GM12878 (cell line): Measurements from ENCODE around the gene PREX1. TPM values are rescaled to one million over a fixed set of nuclear protein-coding genes. Genes with fewer than 3 reads are reported as not detected.

Source experiments
- ATAC-seq: fragments of 200-7000 bp; cut with Tn5 transposase; 3 replicates; pipeline ENCODE4 v1.9.1; 2020; ENCODE audit warnings: mild to moderate bottlenecking, moderate library complexity
- BruUV-seq: library from RNA; stranded (reverse); fragments of 400-500 nt; replicated peaks from 2 replicates; lab custom pipeline; 2021; lab: Mats Ljungman, UMichigan
- CTCF ChIA-PET: fragments of 300-600 bp; sonication (Branson Sonifier 250); formaldehyde crosslinking; extraction: SDS; loops from one replicate; lab custom pipeline; 2021; ENCODE audit warnings: inconsistent platforms; lab: Yijun Ruan, JAX
- POLR2A ChIA-PET: fragments of 350-600 bp; formaldehyde crosslinking; extraction: SDS; loops from one replicate; lab custom pipeline; 2021; ENCODE audit warnings: inconsistent platforms; lab: Charles Lee
- RAD21 ChIA-PET: fragments of 300-600 bp; sonication (Branson Sonifier 250); formaldehyde crosslinking; loops from one replicate; lab custom pipeline; 2023; ENCODE audit warnings: antibody characterized with exemption; ENCODE audit not compliant: unreplicated experiment; lab: Charles Lee
- SMC1A ChIA-PET: fragments of 300-600 bp; sonication (Branson Sonifier 250); formaldehyde crosslinking; loops from one replicate; lab custom pipeline; 2023; ENCODE audit not compliant: unreplicated experiment, uncharacterized antibody; lab: Charles Lee
- DNase-seq: peaks from one replicate; pipeline ENCODE4 v3.0.0-alpha.2; 2011; ENCODE audit warnings: low read depth, low spot score
- FAIRE-seq: peaks from 3 replicates; lab custom pipeline; 2011; peaks lifted over from hg19 to GRCh38; lab: Jason Lieb, UNC
- H2AFZ ChIP-seq: 2 replicates; pipeline ENCODE4 v1.6.0; 2011; ENCODE audit warnings: low read depth, low read length, control low read depth; ENCODE audit not compliant: control insufficient read depth
- H3K27ac ChIP-seq: 2 replicates; pipeline ENCODE4 v1.5.1; 2011; ENCODE audit warnings: control low read depth; ENCODE audit not compliant: control insufficient read depth, insufficient read depth
- H3K27me3 ChIP-seq, 2 experiments: replicated peaks in 1 of 2; 2 replicates each; pipeline versions ENCODE4 v1.6.0 to v1.6.1; 2011; ENCODE audit warnings: low read length in 1 of 2; ENCODE audit not compliant: control insufficient read depth in 2 of 2, insufficient read depth in 2 of 2
- H3K36me3 ChIP-seq, 2 experiments: 2 replicates each; pipeline ENCODE4 v1.5.1; 2011; ENCODE audit warnings: low read length in 1 of 2; ENCODE audit not compliant: control insufficient read depth in 2 of 2, insufficient read depth in 2 of 2
- H3K4me1 ChIP-seq: 2 replicates; pipeline ENCODE4 v1.6.1; 2011; ENCODE audit warnings: mild to moderate bottlenecking, low read length, moderate library complexity, mixed read lengths; ENCODE audit not compliant: control insufficient read depth, insufficient read depth
- H3K4me2 ChIP-seq: 2 replicates; pipeline ENCODE4 v1.6.0; 2011; ENCODE audit warnings: control low read depth; ENCODE audit not compliant: control insufficient read depth, insufficient read depth
- H3K4me3 ChIP-seq: fragments of 200-600 bp; sonication (generic); 2 replicates; pipeline ENCODE4 v1.5.1; 2016
- H3K79me2 ChIP-seq: 2 replicates; pipeline ENCODE4 v1.6.0; 2011; ENCODE audit warnings: low read length; ENCODE audit not compliant: control insufficient read depth, insufficient read depth
- H3K9ac ChIP-seq: 2 replicates; pipeline ENCODE4 v1.8.0; 2011; ENCODE audit warnings: low read length, control low read depth, mixed read lengths; ENCODE audit not compliant: control insufficient read depth, insufficient read depth
- H3K9me3 ChIP-seq: replicated peaks from 3 replicates; pipeline ENCODE4 v1.5.1; 2011; ENCODE audit warnings: mild to moderate bottlenecking, low read length; ENCODE audit not compliant: control insufficient read depth, insufficient read depth
- H4K20me1 ChIP-seq: 2 replicates; pipeline ENCODE4 v1.6.0; 2011; ENCODE audit not compliant: control insufficient read depth, insufficient read depth
- MYB ChIP-seq: fragments of 150-350 bp; IDR thresholded peaks from 2 replicates; pipeline ENCODE4 v1.6.1; 2014; ENCODE audit warnings: mild to moderate bottlenecking, low read depth, low read length, borderline replicate concordance
- NBN ChIP-seq: fragments of 450-650 bp; IDR thresholded peaks from 2 replicates; pipeline ENCODE4 v1.6.1; 2016
- WGBS: methylation state at CpG from one replicate; pipeline ENCODE4 v1.1.6; 2016; ENCODE audit warnings: low lambda C conversion rate; ENCODE audit not compliant: insufficient replicate concordance, insufficient coverage; ENCODE audit errors: missing lambda C conversion rate; 5-methylcytosine and 5-hydroxymethylcytosine counted together
- in situ Hi-C: fragments of 300-500 bp; cut with MboI; formaldehyde crosslinking; loops from 9 replicates; pipeline ENCODE4 v1.14.3; 2018; ENCODE audit warnings: mixed read lengths
- intact Hi-C: fragments of 100-400 bp; cut with micrococcal nuclease; formaldehyde crosslinking; loops from one replicate; pipeline ENCODE4 v1.14.2; 2022; ENCODE audit not compliant: unreplicated experiment
- polyA plus RNA-seq, 11 experiments: library from polyadenylated mRNA; depleted of rRNA in 4 of 11; unstranded in 6 of 11; stranded (reverse) in 5 of 11; fragments of >200 nt; fragmentation: Nextera tagmentation in 4 of 11; fragmentation: Illumina TruSeq in 1 of 11; extraction: Ambion mirVana in 4 of 11; extraction: Trizol in 1 of 11; gene quantifications; 1 replicate in 1 of 11; 2 replicates in 10 of 11; pipeline versions ENCODE4 v1.2.1 to v1.2.3, GENCODE V29; 2011 to 2016; ENCODE audit warnings: inconsistent platforms in 2 of 11, missing spikeins in 2 of 11, low read depth in 1 of 11
- total RNA-seq, 4 experiments: library from RNA; depleted of rRNA in 3 of 4; stranded (reverse); fragments of >200 nt in 3 of 4; fragmentation: Illumina TruSeq in 1 of 4; extraction: Trizol in 1 of 4; gene quantifications; 2 replicates each; pipeline versions ENCODE4 v1.2.1 to v1.2.3, GENCODE V29; 2013 to 2021
- TF ChIP-seq, protein P1 (sequence below): IDR thresholded peaks from 2 replicates; pipeline ENCODE4 v1.6.1; 2012; ENCODE audit warnings: improper control_type of control experiment, low read depth, low read length; ENCODE audit not compliant: insufficient replicate concordance
- TF ChIP-seq, protein P2 (sequence below): fragments of 450-650 bp; IDR thresholded peaks from 2 replicates; pipeline ENCODE4 v1.6.1; 2018; ENCODE audit warnings: mild to moderate bottlenecking, low read depth, moderate library complexity; ENCODE audit not compliant: partially characterized antibody

Gene PREX1
- total and polyA plus RNA-seq, 10 of the 15 experiments (the other 5 are each of a cell fraction or from before 2014, with no cell fraction given) = 2.6 to 114 (median 38.9) TPM

- CTCF ChIA-PET = no interaction called here
Observed at GRCh38 chr20:48640871-48641270, 186.9 kb downstream of the PREX1 start.

GRCh38 chr20:48639899-48640298 lies 187.9 kb downstream of the PREX1 start:
- DNase-seq (no peak), ATAC-seq (no peak), FAIRE-seq (peak; percentile 64)
- intact Hi-C loops (no loop called here), in situ Hi-C loops (no loop called here)
- Histone ChIP-seq H3K4me2 (no peak overlapping the region), H3K27ac (no peak overlapping the region), H3K79me2 (no peaks in the 10 kb centered on the region), H2AFZ (no peak overlapping the region), H4K20me1 (no peaks in the 10 kb centered on the region), H3K9ac (no peak overlapping the region), H3K4me1 (no peaks in the 10 kb centered on the region), H3K27me3 (no peaks in the 10 kb centered on the region), H3K9me3 (no peaks in the 10 kb centered on the region), H3K36me3 (peaks cover 46 to 50% of the 10 kb centered on the region in 2 experiments), H3K4me3 (no peak overlapping the region)
- TF ChIP-seq, protein P1, sequence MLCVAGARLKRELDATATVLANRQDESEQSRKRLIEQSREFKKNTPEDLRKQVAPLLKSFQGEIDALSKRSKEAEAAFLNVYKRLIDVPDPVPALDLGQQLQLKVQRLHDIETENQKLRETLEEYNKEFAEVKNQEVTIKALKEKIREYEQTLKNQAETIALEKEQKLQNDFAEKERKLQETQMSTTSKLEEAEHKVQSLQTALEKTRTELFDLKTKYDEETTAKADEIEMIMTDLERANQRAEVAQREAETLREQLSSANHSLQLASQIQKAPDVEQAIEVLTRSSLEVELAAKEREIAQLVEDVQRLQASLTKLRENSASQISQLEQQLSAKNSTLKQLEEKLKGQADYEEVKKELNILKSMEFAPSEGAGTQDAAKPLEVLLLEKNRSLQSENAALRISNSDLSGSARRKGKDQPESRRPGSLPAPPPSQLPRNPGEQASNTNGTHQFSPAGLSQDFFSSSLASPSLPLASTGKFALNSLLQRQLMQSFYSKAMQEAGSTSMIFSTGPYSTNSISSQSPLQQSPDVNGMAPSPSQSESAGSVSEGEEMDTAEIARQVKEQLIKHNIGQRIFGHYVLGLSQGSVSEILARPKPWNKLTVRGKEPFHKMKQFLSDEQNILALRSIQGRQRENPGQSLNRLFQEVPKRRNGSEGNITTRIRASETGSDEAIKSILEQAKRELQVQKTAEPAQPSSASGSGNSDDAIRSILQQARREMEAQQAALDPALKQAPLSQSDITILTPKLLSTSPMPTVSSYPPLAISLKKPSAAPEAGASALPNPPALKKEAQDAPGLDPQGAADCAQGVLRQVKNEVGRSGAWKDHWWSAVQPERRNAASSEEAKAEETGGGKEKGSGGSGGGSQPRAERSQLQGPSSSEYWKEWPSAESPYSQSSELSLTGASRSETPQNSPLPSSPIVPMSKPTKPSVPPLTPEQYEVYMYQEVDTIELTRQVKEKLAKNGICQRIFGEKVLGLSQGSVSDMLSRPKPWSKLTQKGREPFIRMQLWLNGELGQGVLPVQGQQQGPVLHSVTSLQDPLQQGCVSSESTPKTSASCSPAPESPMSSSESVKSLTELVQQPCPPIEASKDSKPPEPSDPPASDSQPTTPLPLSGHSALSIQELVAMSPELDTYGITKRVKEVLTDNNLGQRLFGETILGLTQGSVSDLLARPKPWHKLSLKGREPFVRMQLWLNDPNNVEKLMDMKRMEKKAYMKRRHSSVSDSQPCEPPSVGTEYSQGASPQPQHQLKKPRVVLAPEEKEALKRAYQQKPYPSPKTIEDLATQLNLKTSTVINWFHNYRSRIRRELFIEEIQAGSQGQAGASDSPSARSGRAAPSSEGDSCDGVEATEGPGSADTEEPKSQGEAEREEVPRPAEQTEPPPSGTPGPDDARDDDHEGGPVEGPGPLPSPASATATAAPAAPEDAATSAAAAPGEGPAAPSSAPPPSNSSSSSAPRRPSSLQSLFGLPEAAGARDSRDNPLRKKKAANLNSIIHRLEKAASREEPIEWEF = no peak
- RAD21 ChIA-PET = no interaction called here
- no TSS peak for BruUV-seq
- SMC1A ChIA-PET = interaction anchor here (1.5 kb wide), 1 partner anchor 265 kb away, joined by 4 read pairs; no protein-coding TSS in a partner anchor
- 96% methylated on average over 5 of the region's 5 CpGs for WGBS
- POLR2A ChIA-PET = no interaction called here
- CTCF ChIA-PET = interaction anchor here (0.6 kb wide), 2 partner anchors 193 to 407 kb away, joined by 3 read pairs; no protein-coding TSS in a partner anchor

More at GRCh38 chr20:48640871-48641270, 186.9 kb downstream of the PREX1 start:
- RAD21 ChIA-PET = no interaction called here
- BruUV-seq = no TSS peak
- DNase-seq (no peak), ATAC-seq (no peak), FAIRE-seq (no peak)
- Histone ChIP-seq H3K4me1 (no peaks in the 10 kb centered on the region), H3K36me3 (peaks cover 49 to 54% of the 10 kb centered on the region in 2 experiments), H4K20me1 (no peaks in the 10 kb centered on the region; the same call in 1 of the 2 replicates), H3K79me2 (no peaks in the 10 kb centered on the region), H2AFZ (no peak overlapping the region), H3K4me2 (no peak overlapping the region), H3K27ac (no peak overlapping the region), H3K9me3 (no peaks in the 10 kb centered on the region), H3K27me3 (no peaks in the 10 kb centered on the region), H3K4me3 (no peak overlapping the region), H3K9ac (no peak overlapping the region)
- 69% methylated on average over 2 of the region's 2 CpGs for WGBS
- in situ Hi-C loops (no loop called here), intact Hi-C loops (no loop called here)
- POLR2A ChIA-PET = no interaction called here
- TF ChIP-seq MYB = no peak
- TF ChIP-seq, protein P2, sequence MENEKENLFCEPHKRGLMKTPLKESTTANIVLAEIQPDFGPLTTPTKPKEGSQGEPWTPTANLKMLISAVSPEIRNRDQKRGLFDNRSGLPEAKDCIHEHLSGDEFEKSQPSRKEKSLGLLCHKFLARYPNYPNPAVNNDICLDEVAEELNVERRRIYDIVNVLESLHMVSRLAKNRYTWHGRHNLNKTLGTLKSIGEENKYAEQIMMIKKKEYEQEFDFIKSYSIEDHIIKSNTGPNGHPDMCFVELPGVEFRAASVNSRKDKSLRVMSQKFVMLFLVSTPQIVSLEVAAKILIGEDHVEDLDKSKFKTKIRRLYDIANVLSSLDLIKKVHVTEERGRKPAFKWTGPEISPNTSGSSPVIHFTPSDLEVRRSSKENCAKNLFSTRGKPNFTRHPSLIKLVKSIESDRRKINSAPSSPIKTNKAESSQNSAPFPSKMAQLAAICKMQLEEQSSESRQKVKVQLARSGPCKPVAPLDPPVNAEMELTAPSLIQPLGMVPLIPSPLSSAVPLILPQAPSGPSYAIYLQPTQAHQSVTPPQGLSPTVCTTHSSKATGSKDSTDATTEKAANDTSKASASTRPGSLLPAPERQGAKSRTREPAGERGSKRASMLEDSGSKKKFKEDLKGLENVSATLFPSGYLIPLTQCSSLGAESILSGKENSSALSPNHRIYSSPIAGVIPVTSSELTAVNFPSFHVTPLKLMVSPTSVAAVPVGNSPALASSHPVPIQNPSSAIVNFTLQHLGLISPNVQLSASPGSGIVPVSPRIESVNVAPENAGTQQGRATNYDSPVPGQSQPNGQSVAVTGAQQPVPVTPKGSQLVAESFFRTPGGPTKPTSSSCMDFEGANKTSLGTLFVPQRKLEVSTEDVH = no peak
- TF ChIP-seq NBN = no peak
- SMC1A ChIA-PET = no interaction called here
